ENCODE data around the gene DMPK. TPM values are rescaled to one million over a fixed set of nuclear protein-coding genes. Genes with fewer than 3 reads are reported as not detected.

DMPK gene
- total and polyA plus RNA-seq, 8 donors, result 27.0 to 293 (median 39.5) TPM

DNA sequence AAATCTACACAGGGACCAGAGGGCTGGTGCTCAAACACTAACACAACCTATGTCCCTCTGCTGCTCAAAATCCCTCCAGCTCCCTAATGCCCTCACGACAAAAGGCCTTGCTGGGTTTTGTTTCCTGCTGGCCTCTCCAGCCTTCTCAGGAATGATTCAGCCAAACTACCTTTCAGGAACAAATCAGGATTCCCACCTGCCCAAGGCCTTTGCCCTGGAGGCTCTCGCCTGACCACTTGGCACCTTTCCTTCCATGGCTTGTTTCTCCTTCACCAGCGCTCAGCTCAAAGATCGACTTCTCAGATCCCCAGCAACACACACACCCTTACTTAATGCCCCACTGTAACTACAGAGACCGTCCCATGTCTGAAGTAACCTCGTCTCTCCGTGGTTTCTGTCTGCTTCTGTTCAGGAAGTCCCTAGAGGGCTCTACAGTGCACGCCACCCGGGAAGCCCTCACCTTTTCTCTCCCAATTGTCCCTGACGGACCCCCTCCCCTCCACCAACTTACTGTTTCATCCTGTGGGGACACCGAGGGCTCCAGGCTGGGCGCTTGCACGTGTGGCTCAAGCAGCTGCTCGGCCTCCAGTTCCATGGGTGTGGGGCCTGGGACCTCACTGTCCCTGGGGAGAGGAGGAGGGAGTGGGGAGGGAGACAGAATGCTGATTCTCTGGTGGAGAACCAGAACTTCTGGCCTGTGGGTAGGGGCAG, 10.0 kb downstream of the DMPK start:
- H3K27me3 ChIP-seq, result no peaks in the 10 kb centered on the region
- ATAC-seq (no peak), FAIRE-seq (no peak), DNase-seq (peak in 5 of 6 donors; percentile 64 to 81 (median 66))
- H3K4me3 ChIP-seq, result peak overlapping the region in 3 of 4 donors; percentile 40 to 96 (median 85)
- peaks cover 15 to 21% (median 19%) of the 10 kb centered on the region in 3 donors for H3K4me1 ChIP-seq
- peaks cover 0 to 12% (median 6%) of the 10 kb centered on the region in 3 donors for H3K36me3 ChIP-seq
- intact Hi-C loops (cut with DNase I), result no loop called here
- TF ChIP-seq, protein P1, sequence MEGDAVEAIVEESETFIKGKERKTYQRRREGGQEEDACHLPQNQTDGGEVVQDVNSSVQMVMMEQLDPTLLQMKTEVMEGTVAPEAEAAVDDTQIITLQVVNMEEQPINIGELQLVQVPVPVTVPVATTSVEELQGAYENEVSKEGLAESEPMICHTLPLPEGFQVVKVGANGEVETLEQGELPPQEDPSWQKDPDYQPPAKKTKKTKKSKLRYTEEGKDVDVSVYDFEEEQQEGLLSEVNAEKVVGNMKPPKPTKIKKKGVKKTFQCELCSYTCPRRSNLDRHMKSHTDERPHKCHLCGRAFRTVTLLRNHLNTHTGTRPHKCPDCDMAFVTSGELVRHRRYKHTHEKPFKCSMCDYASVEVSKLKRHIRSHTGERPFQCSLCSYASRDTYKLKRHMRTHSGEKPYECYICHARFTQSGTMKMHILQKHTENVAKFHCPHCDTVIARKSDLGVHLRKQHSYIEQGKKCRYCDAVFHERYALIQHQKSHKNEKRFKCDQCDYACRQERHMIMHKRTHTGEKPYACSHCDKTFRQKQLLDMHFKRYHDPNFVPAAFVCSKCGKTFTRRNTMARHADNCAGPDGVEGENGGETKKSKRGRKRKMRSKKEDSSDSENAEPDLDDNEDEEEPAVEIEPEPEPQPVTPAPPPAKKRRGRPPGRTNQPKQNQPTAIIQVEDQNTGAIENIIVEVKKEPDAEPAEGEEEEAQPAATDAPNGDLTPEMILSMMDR (IDR thresholded peaks at IDR 0.05), result no peak
- 38 to 46% methylated on average over 14 of the region's 14 CpGs for WGBS, 2 donors
- H3K27ac ChIP-seq, result peak overlapping the region; percentile 91 to 97 (median 94)
- no peaks in the 10 kb centered on the region for H3K9me3 ChIP-seq

DNA sequence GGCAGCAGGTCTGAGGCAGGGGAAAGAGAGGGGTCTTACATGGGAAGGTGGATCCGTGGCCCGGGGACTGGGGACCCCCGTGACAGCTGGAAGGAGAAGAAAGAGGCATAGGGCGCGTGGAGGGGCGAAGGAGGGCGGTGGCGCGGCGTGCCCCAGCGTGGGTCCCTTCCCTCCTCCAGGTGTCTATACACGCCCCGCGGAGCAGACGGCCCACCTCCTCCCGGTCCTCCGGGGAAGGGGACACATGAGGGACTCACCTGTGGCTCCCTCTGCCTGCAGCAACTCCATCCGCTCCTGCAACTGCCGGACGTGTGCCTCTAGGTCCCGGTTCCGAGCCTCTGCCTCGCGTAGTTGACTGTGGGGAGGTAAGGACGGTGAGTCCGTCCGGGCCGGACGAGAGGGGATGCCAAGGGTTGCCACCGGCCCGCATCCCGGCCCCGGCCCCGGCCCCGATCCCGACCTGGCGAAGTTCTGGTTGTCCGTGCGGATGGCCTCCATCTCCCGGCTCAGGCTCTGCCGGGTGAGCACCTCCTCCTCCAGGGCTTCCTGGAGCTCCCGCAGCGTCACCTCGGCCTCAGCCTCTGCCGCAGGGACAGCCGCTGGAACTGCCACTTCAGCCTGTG, 10.9 kb downstream of the DMPK start:
- H3K4me1 ChIP-seq, result peaks cover 15 to 24% (median 19%) of the 10 kb centered on the region in 3 donors
- peak overlapping the region in 3 of 4 donors; percentile 40 to 96 (median 85) for H3K4me3 ChIP-seq
- intact Hi-C loops (cut with DNase I), result no loop called here
- peak overlapping the region; percentile 91 to 97 (median 94) for H3K27ac ChIP-seq
- DNase-seq (peak; percentile 56 to 88 (median 68)), FAIRE-seq (no peak), ATAC-seq (no peak)
- peaks cover 0 to 4% (median 0%) of the 10 kb centered on the region in 3 donors for H3K36me3 ChIP-seq
- WGBS, 2 donors, result 51 to 62% methylated on average over 33 to 46 of the region's 46 CpGs
- TF ChIP-seq, protein P1 (IDR thresholded peaks at IDR 0.05), result no peak
- no peaks in the 10 kb centered on the region for H3K9me3 ChIP-seq
- no peaks in the 10 kb centered on the region for H3K27me3 ChIP-seq

DNA sequence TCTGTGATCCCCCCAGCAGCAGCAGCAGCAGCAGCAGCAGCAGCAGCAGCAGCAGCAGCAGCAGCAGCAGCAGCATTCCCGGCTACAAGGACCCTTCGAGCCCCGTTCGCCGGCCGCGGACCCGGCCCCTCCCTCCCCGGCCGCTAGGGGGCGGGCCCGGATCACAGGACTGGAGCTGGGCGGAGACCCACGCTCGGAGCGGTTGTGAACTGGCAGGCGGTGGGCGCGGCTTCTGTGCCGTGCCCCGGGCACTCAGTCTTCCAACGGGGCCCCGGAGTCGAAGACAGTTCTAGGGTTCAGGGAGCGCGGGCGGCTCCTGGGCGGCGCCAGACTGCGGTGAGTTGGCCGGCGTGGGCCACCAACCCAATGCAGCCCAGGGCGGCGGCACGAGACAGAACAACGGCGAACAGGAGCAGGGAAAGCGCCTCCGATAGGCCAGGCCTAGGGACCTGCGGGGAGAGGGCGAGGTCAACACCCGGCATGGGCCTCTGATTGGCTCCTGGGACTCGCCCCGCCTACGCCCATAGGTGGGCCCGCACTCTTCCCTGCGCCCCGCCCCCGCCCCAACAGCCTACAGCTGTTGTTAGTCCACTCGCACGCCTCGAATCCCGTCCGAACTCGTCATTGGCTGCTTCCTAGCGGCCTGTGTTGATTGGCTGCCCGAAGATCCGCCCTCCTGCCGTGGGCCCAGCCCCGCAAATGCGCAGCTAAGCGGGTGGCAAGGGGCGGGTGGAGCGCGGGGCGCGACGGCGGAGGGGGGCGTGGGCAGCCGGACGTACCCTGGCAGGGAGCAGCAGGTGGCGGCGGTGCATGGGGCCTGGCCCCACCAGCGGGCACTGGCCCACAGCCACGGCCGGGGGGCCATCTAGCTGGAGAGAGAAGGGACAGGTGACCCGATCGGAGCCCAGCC, 11.8 kb downstream of the DMPK start:
- intact Hi-C loops (cut with DNase I), result no loop called here
- H3K4me3 ChIP-seq, result peak overlapping the region; percentile 10 to 96 (median 62)
- FAIRE-seq, result peak; percentile 89

DNA sequence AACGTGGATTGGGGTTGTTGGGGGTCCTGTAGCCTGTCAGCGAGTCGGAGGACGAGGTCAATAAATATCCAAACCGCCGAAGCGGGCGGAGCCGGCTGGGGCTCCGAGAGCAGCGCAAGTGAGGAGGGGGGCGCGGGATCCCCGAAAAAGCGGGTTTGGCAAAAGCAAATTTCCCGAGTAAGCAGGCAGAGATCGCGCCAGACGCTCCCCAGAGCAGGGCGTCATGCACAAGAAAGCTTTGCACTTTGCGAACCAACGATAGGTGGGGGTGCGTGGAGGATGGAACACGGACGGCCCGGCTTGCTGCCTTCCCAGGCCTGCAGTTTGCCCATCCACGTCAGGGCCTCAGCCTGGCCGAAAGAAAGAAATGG, 12.5 kb downstream of the DMPK start:
- ATAC-seq, result peak in 2 of 4 donors; percentile 1 to 2
- peak overlapping the region; percentile 91 to 97 (median 94) for H3K27ac ChIP-seq
- TF ChIP-seq, protein P1 (IDR thresholded peaks at IDR 0.05), result no peak
- no peak for FAIRE-seq
- 1% methylated on average over 28 of the region's 28 CpGs for WGBS, 2 donors
- no peaks in the 10 kb centered on the region for H3K36me3 ChIP-seq
- intact Hi-C loops (cut with DNase I), result loop anchor here in 1 of 3 donors (10.0 kb wide), 1 partner anchor 55 kb away; no protein-coding TSS in a partner anchor
- H3K9me3 ChIP-seq, result no peaks in the 10 kb centered on the region
- peak; percentile 64 to 87 (median 78) for DNase-seq
- no peaks in the 10 kb centered on the region for H3K27me3 ChIP-seq
- H3K4me3 ChIP-seq, result peak overlapping the region; percentile 10 to 96 (median 59)
- peaks cover 26 to 39% (median 33%) of the 10 kb centered on the region in 3 donors for H3K4me1 ChIP-seq

More for the DNA sequence above, 11.8 kb downstream of the DMPK start:
- Histone ChIP-seq H3K27me3 (no peaks in the 10 kb centered on the region), H3K27ac (peak overlapping the region; percentile 91 to 97 (median 94)), H3K9me3 (no peaks in the 10 kb centered on the region), H3K4me1 (peaks cover 20 to 33% (median 26%) of the 10 kb centered on the region in 3 donors), H3K36me3 (no peaks in the 10 kb centered on the region)
- TF ChIP-seq, protein P1 (IDR thresholded peaks at IDR 0.05), result peak; percentile 89 to 99 (median 92)
- ATAC-seq (peak; percentile 53 to 77 (median 67)), DNase-seq (peak; percentile 96 to 99 (median 98))
- 1% methylated on average over 67 to 79 of the region's 79 CpGs for WGBS, 2 donors

Measured in pancreas (tissue), 10 donors.